NCI-H1436 (cell line): ENCODE data around the gene EHD2.
A peak's percentile ranks its signal among the peaks of the same experiment; 100 is the strongest.
"Not testable (repeated sequence)": the region's sequence is repeated elsewhere in the genome, so short reads cannot be mapped to it uniquely, and the experiment has no call there.

ENCODE experiments used
- DNase-seq: peaks from one replicate; lab custom pipeline; 2025; lab: John Stamatoyannopoulos, UW

The EHD2 gene

GRCh38 chr19:47713046-47714021 is at the start of gene EHD2:
EHD2 (plus strand) TSS chr19:47713422; CDS start chr19:47716613, 3,191 bp downstream.
- no peak for DNase-seq

GRCh38 chr19:47663435-47663910 is 49.7 kb upstream of the EHD2 start:
- DNase-seq: no peak

GRCh38 chr19:47663911-47664771 is 49.1 kb upstream of the EHD2 start:
- no peak for DNase-seq

GRCh38 chr19:47668556-47668955 is 44.7 kb upstream of the EHD2 start:
- not testable (repeated sequence) for DNase-seq

- peak; percentile 5 for DNase-seq
Observed at GRCh38 chr19:47670736-47671135, 42.5 kb upstream of the EHD2 start.

- DNase-seq: no peak
Observed at GRCh38 chr19:47671499-47671898, 41.7 kb upstream of the EHD2 start.

- DNase-seq: no peak
Observed at GRCh38 chr19:47673426-47673825, 39.8 kb upstream of the EHD2 start.

GRCh38 chr19:47674548-47674947 is 38.7 kb upstream of the EHD2 start:
- DNase-seq: no peak

GRCh38 chr19:47675271-47675670 is 38.0 kb upstream of the EHD2 start:
- DNase-seq: no peak

GRCh38 chr19:47675859-47676258 is 37.4 kb upstream of the EHD2 start:
- no peak for DNase-seq

- DNase-seq: no peak
Observed at GRCh38 chr19:47676811-47677210, 36.4 kb upstream of the EHD2 start.

- DNase-seq: no peak
Observed at GRCh38 chr19:47679251-47679900, 33.8 kb upstream of the EHD2 start.

GRCh38 chr19:47679922-47680857 is 33.0 kb upstream of the EHD2 start:
- no peak for DNase-seq

GRCh38 chr19:47680858-47681332 is 32.3 kb upstream of the EHD2 start:
- DNase-seq: no peak

- DNase-seq: no peak
Observed at GRCh38 chr19:47681388-47681787, 31.8 kb upstream of the EHD2 start.

GRCh38 chr19:47681936-47682335 is 31.3 kb upstream of the EHD2 start:
- DNase-seq: no peak

- DNase-seq: no peak
Observed at GRCh38 chr19:47682939-47683338, 30.3 kb upstream of the EHD2 start.

- no peak for DNase-seq
Observed at GRCh38 chr19:47686679-47687450, 26.4 kb upstream of the EHD2 start.

- no peak for DNase-seq
Observed at GRCh38 chr19:47687906-47688305, 25.3 kb upstream of the EHD2 start.

- DNase-seq: no peak
Observed at GRCh38 chr19:47691090-47691489, 22.1 kb upstream of the EHD2 start.
